Measurements from ENCODE around the gene MIOS. TPM values are rescaled to one million over a fixed set of nuclear protein-coding genes. Genes with fewer than 3 reads are reported as not detected.

Gene MIOS
- total RNA-seq, 1 experiment from 2014 or later: 25.8 TPM

DNA sequence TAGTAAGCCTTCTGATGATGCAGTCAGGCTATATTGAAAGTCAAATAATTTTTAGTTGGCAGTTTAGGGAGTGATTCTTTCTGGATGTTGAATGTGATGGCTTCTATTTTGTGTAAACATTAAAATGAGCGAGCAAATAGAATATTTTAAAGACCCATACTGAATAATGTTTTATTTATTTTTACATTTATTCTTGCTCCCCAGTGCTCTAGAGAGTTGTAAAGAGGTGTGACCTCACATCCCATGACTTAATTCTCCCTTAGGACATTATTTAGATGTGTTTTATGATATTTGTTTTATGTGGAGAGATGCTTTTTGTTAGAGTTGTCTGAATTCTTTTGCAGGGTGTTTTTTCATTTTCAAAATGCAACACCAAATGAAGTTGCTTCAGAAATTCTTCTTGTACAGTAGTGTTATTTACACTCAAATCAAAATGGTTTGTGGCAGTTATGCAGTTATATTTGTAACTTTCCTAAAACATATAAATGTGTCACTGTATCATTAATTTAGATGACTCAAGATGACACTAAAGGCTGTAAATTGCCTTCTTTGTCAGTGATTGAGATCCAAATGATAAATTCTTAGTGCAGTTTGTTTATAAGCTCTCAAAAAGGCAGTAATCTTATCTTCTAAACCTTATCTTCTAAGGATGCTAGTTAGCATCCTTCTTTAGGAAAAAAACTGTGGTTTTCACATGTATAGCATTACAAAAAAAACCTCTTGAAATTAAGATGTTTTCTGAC is 86.3 kb downstream of the MIOS start:
- CTCF ChIA-PET: no interaction called here
- intact Hi-C loops (cut with micrococcal nuclease): no loop called here

More for the DNA sequence above, 86.3 kb downstream of the MIOS start:
- Histone ChIP-seq H3K36me3 (ENCODE audit: control insufficient read depth in 1 of 2, insufficient read depth in 2 of 2, low read length in 2 of 2) (no peaks in the 10 kb centered on the region), H3K9me2 (ENCODE audit: insufficient read depth) (no peaks in the 10 kb centered on the region), H3K27ac (ENCODE audit: low read depth, low read length) (no peak overlapping the region), H3K9ac (ENCODE audit: low read length) (no peak overlapping the region), H3K9me3 (ENCODE audit: control insufficient read depth in 1 of 2, insufficient read depth in 1 of 2, low read depth in 1 of 2, low read length in 2 of 2) (no peaks in the 10 kb centered on the region), H3K4me2 (ENCODE audit: low read length) (no peak overlapping the region), H3K4me1 (ENCODE audit: control insufficient read depth in 1 of 2, insufficient read depth in 2 of 2, low read length in 2 of 2) (no peaks in the 10 kb centered on the region), H3K4me3 (replicated peaks in 1 of 2; ENCODE audit: low read depth in 1 of 2, low read length in 2 of 2) (no peak overlapping the region), H3K27me3 (ENCODE audit: insufficient read depth, low read length) (no peaks in the 10 kb centered on the region), H2AFZ (ENCODE audit: low read depth, low read length, poor library complexity, severe bottlenecking) (no peak overlapping the region), H3K79me2 (ENCODE audit: insufficient read depth, low read length) (no peaks in the 10 kb centered on the region; the same call in 1 of the 2 replicates), H4K20me1 (ENCODE audit: insufficient read depth) (no peaks in the 10 kb centered on the region)
- TF ChIP-seq SP1 (IDR thresholded peaks at IDR 0.05; ENCODE audit: low read depth) (no peak), JUND (IDR thresholded peaks at IDR 0.05) (no peak), CTCF (IDR thresholded peaks at IDR 0.05 in 2 of 3, conservative IDR thresholded peaks at IDR 0.05 in 1 of 3; ENCODE audit: borderline replicate concordance in 1 of 3, insufficient read depth in 1 of 3, low read depth in 2 of 3, low read length in 2 of 3) (no peak), CBX3 (IDR thresholded peaks at IDR 0.05; ENCODE audit: low read depth) (no peak), FOSL1 (IDR thresholded peaks at IDR 0.05; ENCODE audit: low read depth) (no peak), TCF7L2 (IDR thresholded peaks at IDR 0.05; ENCODE audit: borderline replicate concordance, extremely low read depth, insufficient read depth, insufficient read length) (no peak), CEBPB (IDR thresholded peaks at IDR 0.05; ENCODE audit: low read depth) (no peak), EZH2 (IDR thresholded peaks at IDR 0.05) (no peak), YY1 (IDR thresholded peaks at IDR 0.05; ENCODE audit: extremely low read depth, insufficient replicate concordance, low read depth, low read length) (no peak), ZNF274 (IDR thresholded peaks at IDR 0.05; ENCODE audit: low read depth, low read length) (no peak), EZH2phosphoT487 (IDR thresholded peaks at IDR 0.05; ENCODE audit: borderline replicate concordance) (no peak), SRF (IDR thresholded peaks at IDR 0.05; ENCODE audit: low read depth) (no peak), POLR2A (IDR thresholded peaks at IDR 0.05; ENCODE audit: borderline replicate concordance, extremely low read depth, insufficient read depth, insufficient read length) (no peak)
- TF ChIP-seq, protein P1, sequence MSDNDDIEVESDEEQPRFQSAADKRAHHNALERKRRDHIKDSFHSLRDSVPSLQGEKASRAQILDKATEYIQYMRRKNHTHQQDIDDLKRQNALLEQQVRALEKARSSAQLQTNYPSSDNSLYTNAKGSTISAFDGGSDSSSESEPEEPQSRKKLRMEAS (IDR thresholded peaks at IDR 0.05): no peak
- TF ChIP-seq, protein P2, sequence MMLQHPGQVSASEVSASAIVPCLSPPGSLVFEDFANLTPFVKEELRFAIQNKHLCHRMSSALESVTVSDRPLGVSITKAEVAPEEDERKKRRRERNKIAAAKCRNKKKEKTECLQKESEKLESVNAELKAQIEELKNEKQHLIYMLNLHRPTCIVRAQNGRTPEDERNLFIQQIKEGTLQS (IDR thresholded peaks at IDR 0.05): no peak
- ATAC-seq (no peak), DNase-seq (ENCODE audit: low read depth, low spot score) (no peak)
- ChIA-PET RAD21 (ENCODE audit: low non-redundant PET in 1 of 2, low total read pairs in 2 of 2, uncharacterized antibody in 2 of 2, unreplicated experiment in 2 of 2) (no interaction called here), POLR2A (no interaction called here)
- BruUV-seq (replicated peaks): no TSS peak
